Measurements from ENCODE around the gene HMBS. TPM values are rescaled to one million over a fixed set of nuclear protein-coding genes. Genes with fewer than 3 reads are reported as not detected.

The HMBS gene
- total and polyA plus RNA-seq, 2 experiments from 2014 or later, result 101 to 107 TPM

- Histone ChIP-seq H4K20me1 (replicated peaks; ENCODE audit: insufficient read depth) (peaks cover 29% of the 10 kb centered on the region; the same call in 1 of the 2 replicates), H3K9me2 (ENCODE audit: insufficient read depth) (no peaks in the 10 kb centered on the region), H3K79me2 (replicated peaks; ENCODE audit: insufficient read depth) (peaks cover 42% of the 10 kb centered on the region), H3F3A (replicated peaks; ENCODE audit: low read depth) (peaks cover 38% of the 10 kb centered on the region), H2AFZ (no peak overlapping the region), H3K4me1 (ENCODE audit: insufficient read depth) (peaks cover 18% of the 10 kb centered on the region), H3K4me2 (no peak overlapping the region), H3K27ac (ENCODE audit: low read depth) (no peak overlapping the region), H3K4me3 (no peak overlapping the region), H3K36me3 (ENCODE audit: insufficient read depth) (peaks cover 4% of the 10 kb centered on the region), H3K27me3 (ENCODE audit: insufficient read depth) (no peaks in the 10 kb centered on the region)
- Mint-ChIP-seq H3K4me1 (peaks cover 12% of the 10 kb centered on the region), H3K4me3 (no peak overlapping the region), H3K36me3 (ENCODE audit: low read depth) (peaks cover 48% of the 10 kb centered on the region), H3K27ac (no peak overlapping the region), H3K9me3 (no peaks in the 10 kb centered on the region; the same call in 2 of the 3 replicates), H3K27me3 (ENCODE audit: insufficient read depth, low read depth, poor library complexity) (peaks cover 16% of the 10 kb centered on the region)
- DNase-seq (ENCODE audit: low spot score) (no peak), ATAC-seq (no peak)
- TF ChIP-seq POLR2AphosphoS5 (IDR thresholded peaks at IDR 0.05; ENCODE audit: low read depth) (no peak), EZH2 (IDR thresholded peaks at IDR 0.05; ENCODE audit: low read depth, unreplicated experiment) (no peak), CTCF (conservative IDR thresholded peaks at IDR 0.05; ENCODE audit: low read depth in 2 of 2) (no peak)
Measured at GRCh38 chr11:119089319-119089718, 4.6 kb downstream of the HMBS start.

GRCh38 chr11:119091178-119091577 is 6.5 kb downstream of the HMBS start:
- Histone ChIP-seq H4K20me1 (replicated peaks; ENCODE audit: insufficient read depth) (peaks cover 29% of the 10 kb centered on the region; the same call in 1 of the 2 replicates), H3K4me2 (no peak overlapping the region), H3K79me2 (replicated peaks; ENCODE audit: insufficient read depth) (peaks cover 40% of the 10 kb centered on the region), H3K27ac (ENCODE audit: low read depth) (peak overlapping the region; percentile 30; the same call in 1 of the 2 replicates), H2AFZ (no peak overlapping the region), H3K9me2 (ENCODE audit: insufficient read depth) (no peaks in the 10 kb centered on the region), H3F3A (replicated peaks; ENCODE audit: low read depth) (peaks cover 36% of the 10 kb centered on the region), H3K27me3 (ENCODE audit: insufficient read depth) (no peaks in the 10 kb centered on the region), H3K4me3 (no peak overlapping the region), H3K36me3 (ENCODE audit: insufficient read depth) (peaks cover 4% of the 10 kb centered on the region), H3K4me1 (ENCODE audit: insufficient read depth) (peaks cover 14% of the 10 kb centered on the region; the same call in 1 of the 2 replicates)
- H3K27me3 Mint-ChIP-seq (ENCODE audit: insufficient read depth, low read depth, poor library complexity), result peaks cover 30% of the 10 kb centered on the region
- H3K27ac Mint-ChIP-seq, result no peak overlapping the region
- no peaks in the 10 kb centered on the region; the same call in 2 of the 3 replicates for H3K9me3 Mint-ChIP-seq
- peaks cover 10% of the 10 kb centered on the region for H3K4me1 Mint-ChIP-seq
- no peak overlapping the region for H3K4me3 Mint-ChIP-seq
- DNase-seq (ENCODE audit: low spot score) (no peak), ATAC-seq (no peak)
- peaks cover 56% of the 10 kb centered on the region for H3K36me3 Mint-ChIP-seq (ENCODE audit: low read depth)
- TF ChIP-seq REST (IDR thresholded peaks at IDR 0.05; ENCODE audit: unreplicated experiment) (no peak), ZNF114 (CRISPR knock-in tag; IDR thresholded peaks at IDR 0.05) (no peak), CREB1 (CRISPR knock-in tag; IDR thresholded peaks at IDR 0.05; ENCODE audit: low read depth) (no peak), JUNB (IDR thresholded peaks at IDR 0.05; ENCODE audit: unreplicated experiment) (no peak), CTCF (conservative IDR thresholded peaks at IDR 0.05; ENCODE audit: low read depth in 2 of 2) (no peak), POLR2AphosphoS5 (IDR thresholded peaks at IDR 0.05; ENCODE audit: low read depth) (no peak), EZH2 (IDR thresholded peaks at IDR 0.05; ENCODE audit: low read depth, unreplicated experiment) (no peak), ETS1 (IDR thresholded peaks at IDR 0.05) (no peak)

Data from GM23338 (cell line).